Measurements from ENCODE around the gene MTF1.

DNA sequence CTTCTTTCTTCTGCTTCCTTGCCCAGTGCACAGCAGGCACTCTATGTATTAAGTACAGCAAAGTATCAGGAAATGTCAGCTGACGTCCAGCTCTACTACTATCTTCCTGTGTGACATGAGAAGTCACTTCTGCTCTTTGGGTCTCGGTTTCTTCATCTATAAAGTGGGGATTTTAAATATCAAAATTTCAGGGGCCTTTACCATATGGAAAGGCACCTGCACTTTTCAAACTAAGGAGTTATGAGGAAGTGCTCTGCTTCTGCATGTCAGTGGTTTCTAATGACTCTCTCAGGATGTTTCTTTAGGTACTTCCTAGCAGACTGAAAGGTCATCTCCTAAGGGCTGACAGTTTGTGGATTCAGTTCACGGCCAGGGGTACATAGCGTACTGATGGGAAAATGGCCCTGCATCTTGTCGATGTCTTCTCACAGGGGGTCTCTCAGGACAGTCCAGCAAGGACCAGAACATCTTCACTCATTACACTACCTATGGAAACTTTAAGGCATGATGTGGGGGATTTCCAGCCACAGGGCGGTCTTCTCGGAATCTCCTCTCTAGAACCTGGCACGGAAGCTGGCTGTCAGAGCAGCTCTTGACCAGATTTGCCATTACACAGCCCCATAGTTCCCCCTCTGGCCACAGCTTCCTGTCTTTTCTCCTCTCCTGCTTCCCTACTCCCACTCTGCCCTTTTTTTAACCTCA lies 42.0 kb upstream of the MTF1 start:
- TF ChIP-seq CTCF (IDR thresholded peaks at IDR 0.05), result no peak
- no peak for TF ChIP-seq POLR2A (IDR thresholded peaks at IDR 0.05)

All from prostate gland (tissue), 2 donors.